Measurements from ENCODE around the gene MXI1.

Gene MXI1

DNA sequence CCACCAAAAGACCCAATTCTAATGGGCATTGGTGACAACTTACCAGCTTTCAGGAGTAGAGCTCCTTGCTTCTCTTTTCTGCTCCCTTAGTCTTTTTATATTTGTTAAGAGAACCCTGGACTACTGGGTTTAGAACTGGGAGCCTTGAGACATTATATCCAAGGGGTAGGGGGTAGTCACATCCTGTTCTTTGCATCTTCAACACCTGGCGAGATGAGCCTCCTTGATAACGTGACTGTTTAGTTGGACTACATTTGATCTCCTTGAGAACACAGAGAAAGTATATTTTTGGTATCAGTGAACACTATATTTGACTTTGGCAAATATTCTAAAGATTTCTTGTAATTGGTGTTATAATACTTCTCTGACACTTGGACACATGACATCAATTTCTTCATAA lies 106.3 kb downstream of the MXI1 start:
- TF ChIP-seq, protein P1, sequence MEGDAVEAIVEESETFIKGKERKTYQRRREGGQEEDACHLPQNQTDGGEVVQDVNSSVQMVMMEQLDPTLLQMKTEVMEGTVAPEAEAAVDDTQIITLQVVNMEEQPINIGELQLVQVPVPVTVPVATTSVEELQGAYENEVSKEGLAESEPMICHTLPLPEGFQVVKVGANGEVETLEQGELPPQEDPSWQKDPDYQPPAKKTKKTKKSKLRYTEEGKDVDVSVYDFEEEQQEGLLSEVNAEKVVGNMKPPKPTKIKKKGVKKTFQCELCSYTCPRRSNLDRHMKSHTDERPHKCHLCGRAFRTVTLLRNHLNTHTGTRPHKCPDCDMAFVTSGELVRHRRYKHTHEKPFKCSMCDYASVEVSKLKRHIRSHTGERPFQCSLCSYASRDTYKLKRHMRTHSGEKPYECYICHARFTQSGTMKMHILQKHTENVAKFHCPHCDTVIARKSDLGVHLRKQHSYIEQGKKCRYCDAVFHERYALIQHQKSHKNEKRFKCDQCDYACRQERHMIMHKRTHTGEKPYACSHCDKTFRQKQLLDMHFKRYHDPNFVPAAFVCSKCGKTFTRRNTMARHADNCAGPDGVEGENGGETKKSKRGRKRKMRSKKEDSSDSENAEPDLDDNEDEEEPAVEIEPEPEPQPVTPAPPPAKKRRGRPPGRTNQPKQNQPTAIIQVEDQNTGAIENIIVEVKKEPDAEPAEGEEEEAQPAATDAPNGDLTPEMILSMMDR (conservative IDR thresholded peaks at IDR 0.05) = no peak
- no peak overlapping the region for H3K27ac ChIP-seq

DNA sequence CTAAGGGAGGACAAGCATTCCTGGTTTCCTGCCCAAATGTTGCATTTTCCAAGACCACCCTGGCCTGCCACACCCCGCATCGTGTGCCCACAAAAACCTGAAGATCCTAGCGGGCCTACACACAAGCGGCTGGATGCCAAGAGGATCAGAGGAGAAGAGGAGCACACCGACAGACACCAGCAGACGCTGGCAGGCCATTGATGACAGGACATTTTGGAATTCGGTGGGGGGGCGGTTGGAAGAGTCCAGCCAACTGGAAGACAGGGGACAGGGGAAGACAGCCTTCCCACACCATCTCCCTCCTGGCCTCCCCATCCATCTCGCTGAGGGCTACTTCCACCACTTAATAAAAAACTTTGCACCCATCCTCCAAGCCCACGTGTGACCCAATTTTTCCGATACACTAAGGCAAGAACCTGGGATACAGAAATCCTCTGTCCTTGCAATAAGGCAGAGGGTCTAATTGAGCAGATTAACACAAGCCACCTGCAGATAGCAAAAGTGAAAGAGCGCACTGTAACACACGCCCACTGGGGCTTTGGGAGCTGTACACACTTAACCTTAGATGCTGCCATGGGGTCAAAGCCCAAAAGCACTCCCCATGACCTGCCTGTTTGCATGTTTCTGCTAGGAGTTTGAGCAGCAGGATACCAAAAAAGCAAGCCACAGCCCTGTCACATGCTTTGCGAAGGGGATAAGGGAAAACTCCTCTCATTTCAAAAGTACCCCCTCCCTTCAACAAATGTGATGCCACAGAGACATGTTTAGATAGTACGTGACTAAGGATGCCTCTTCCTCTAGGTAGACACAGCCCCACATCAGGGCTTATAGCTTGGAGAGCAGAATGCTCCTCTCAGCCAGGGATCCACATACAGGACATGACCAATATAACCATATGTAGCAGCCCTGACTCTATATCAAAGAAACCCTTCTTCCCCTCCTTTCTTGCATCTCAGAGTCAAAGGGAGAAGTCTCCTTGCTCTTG lies 110.8 kb downstream of the MXI1 start:
- TF ChIP-seq, protein P1 (conservative IDR thresholded peaks at IDR 0.05) = no peak
- no peak overlapping the region for H3K27ac ChIP-seq

DNA sequence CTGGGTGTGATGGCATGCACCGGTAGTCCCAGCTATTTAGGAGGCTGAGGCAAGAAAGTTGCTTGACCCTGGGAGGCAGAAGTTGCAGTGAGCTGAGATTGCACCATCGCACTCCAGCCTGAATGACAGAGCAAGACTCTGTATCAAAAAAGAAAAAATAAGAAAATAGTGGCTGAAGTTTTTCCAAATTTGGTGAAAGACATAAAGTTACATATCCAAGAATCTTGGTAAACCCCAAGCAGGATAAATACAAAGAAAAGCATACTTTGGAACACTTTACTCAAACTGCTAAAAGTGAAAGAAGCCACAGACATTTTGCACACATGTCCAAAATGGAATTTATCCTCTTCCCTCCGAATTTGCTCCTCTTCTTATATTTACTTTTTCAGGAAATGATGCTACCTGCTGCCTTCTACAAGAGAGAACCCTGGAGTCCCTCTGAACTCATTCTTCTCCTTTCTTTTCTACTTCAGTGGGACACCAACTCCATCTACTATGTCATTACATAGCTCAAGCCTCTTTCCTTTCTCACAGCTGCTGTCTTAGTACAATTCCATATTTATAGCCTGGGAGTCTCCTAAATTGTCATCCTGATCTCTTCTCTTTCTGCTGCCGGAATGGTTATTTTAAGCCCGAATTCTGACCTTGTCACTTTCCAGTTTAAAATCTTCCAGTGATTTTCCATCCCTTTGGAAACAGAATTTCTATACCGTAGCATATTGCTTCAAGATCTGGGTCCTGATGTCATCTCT lies 114.6 kb downstream of the MXI1 start:
- TF ChIP-seq, protein P1 (conservative IDR thresholded peaks at IDR 0.05) = no peak
- H3K27ac ChIP-seq = no peak overlapping the region

DNA sequence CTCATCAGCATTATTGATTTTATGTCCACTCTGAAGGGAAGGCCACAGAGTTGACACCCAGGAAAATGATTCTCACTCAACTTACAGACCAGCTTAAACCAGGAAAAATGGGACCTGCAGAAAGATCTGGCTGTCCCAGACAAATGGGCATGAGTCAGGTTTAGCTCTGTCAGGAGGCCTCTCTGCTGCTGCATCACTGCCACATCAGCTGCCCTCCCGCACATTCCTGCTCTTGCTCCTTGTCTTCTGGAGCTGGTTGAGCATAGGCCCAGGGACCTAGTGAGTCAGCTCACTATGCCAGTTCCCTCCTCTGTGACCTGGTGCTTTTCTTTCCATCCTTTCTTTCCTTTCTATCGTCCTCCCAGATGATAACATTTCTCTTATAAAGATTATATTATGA lies 116.1 kb downstream of the MXI1 start:
- no peak overlapping the region for H3K27ac ChIP-seq
- TF ChIP-seq, protein P1 (conservative IDR thresholded peaks at IDR 0.05) = no peak

DNA sequence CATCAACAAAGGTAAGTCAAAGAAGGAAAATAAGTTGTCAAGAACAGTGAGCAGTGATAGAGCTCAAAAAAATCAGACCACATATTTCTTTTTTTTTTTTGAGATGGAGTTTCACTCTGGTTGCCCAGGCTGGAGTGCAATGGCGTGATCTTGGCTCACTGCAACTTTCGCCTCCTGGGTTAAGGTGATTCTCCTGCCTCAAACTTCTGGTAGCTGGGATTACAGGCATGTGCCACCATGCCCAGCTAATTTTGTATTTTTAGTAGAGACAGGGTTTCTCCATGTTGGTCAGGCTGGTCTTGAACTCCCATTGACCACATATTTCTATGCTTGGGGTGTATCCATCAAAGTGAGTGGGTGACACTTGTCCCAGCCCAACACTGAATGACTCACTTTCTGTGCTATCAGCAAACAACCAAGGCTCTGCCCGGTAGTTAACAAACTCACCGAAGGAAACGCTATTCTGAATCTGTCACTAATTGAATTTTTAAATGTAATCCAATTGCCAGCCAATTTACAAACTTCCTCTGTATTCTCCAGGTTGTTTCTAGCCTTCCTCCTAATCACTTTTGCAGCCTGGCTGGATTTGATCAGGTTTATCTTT lies 116.9 kb downstream of the MXI1 start:
- no peak overlapping the region for H3K27ac ChIP-seq
- TF ChIP-seq, protein P1 (conservative IDR thresholded peaks at IDR 0.05) = no peak

DNA sequence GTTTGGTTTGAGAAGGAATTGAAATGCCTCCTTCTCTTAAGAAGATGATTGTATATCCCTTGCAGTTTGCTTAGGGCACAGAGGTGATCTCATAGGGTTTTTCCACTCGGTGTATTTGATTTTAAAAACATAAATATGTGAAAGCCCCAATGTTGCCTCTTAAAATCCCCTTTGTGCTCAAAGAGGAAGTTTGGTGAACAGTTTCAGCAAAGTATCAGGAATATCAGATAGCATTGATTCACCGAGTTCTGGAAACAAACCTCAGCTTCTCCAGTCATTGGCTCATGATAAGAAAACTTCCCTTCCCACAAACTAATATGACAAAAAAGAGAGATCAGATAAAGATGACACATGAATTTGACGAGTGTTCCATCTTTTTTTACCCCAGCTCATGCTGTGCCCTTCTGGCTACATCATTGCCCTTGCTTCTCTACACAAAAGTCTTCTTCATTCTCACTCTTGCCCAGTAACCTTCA lies 117.4 kb downstream of the MXI1 start:
- TF ChIP-seq, protein P1 (conservative IDR thresholded peaks at IDR 0.05) = no peak
- H3K27ac ChIP-seq = no peak overlapping the region

Measured in VCaP (cell line).